ENCODE data around the gene CYP11A1.
"Not testable (repeated sequence)": the region's sequence is repeated elsewhere in the genome, so short reads cannot be mapped to it uniquely, and the experiment has no call there.

CYP11A1 gene

DNA sequence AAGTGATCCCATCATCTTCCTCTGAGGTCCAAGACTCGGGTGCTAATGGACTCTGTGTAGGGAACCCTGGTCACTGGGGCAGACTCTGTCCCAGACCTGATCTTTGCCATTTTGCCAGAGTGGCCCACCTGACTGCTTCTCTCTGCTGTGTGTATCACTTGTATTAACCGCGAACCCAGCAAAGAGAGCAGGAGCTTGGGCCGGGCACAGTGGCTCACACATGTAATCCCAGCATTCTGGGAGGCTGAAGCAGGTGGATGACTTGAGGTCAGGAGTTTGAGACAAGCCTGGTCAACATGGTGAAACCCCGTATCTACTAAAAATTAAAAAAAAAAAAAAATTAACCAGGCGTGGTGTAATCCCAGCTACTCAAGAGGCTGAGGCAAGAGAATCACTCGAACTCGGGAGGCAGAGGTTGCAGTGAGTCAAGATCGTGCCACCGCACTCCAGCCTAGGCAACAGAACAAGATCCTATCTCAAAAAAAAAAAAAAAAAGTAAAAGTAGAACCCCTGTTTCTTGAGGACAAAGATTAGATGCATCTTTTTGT, 32.9 kb upstream of the CYP11A1 start:
- DNase-seq: no peak

- no peak for DNase-seq
Measured at GRCh38 chr15:74399511-74400312, 32.3 kb upstream of the CYP11A1 start.

DNA sequence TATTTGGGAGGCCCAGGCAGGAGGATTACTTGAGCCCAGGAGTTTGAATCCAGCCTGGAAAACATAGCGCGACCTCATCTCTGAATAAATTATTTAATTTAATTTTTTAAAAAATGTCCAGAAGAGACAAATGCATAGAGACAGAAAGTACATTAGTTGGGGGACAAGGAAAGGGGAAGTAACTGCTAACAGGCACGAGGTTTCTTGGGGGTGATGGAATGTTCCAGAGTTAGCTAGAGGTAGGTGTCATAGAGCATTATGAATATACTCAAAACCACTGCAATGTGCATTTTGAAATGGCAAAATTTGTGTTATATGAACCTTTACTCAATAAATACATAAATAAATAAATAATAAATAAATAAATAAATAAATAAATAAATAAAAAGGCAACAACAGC, 31.7 kb upstream of the CYP11A1 start:
- DNase-seq: no peak

- DNase-seq: no peak
Measured at GRCh38 chr15:74398183-74398582, 30.7 kb upstream of the CYP11A1 start.

GRCh38 chr15:74397239-74398068, 30.0 kb upstream of the CYP11A1 start:
- DNase-seq: no peak

- DNase-seq: no peak
Measured at GRCh38 chr15:74396445-74397238, 29.2 kb upstream of the CYP11A1 start.

DNA sequence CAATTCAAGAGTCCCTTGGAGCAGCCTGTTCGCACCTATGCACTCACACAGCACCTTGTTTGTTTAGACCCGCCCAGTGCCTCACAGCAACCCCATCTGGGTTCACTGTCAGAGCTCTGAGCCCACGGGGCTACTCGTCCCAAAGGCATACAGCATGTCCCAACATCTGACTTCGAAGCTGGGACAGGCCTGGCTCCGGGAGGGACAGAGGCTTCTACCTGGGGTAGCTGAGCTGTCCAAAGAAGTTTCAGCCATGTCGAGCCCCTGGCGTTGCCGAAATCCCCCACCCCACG, 28.6 kb upstream of the CYP11A1 start:
- DNase-seq: no peak

DNA sequence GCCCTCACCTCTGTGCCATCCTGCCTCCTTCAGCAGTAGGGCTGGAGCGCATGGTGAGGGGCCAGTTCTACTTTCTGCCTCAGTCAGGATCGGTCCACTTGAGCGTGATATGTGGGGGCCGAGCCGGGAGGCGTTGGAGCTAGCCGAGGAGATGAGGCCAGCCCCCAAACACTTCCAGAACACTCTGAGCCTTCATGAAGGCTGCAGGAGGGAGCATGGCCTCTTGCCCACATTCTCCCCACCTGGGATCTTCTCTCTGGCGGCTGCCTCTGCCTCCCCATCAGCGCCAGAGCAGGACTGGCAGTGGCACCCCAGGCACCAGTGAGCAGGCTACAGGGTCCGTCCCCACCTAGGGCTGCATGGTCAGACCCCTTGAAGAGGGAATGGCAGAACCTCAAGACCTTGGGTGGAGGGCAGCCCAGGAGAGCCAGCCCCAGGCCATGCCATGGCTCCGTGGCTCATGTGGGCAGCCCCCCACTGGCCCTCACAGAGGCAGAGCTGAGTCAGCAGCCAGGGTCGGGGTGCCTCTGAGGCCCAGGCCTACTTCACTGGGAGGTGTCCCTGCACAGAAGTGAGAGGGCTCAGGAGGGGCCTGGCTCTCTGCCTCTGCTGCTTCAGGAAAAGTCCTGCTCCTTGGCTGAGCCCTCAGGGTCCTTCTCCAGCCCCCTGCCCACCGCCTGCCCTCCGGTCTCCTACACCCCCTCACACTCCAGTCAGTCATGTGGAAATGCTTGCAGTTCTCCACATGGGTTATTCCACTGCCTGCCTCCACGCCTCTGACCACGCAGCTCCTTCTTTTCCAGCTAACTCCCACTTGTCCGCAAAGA, 28.1 kb upstream of the CYP11A1 start:
- no peak for DNase-seq

DNA sequence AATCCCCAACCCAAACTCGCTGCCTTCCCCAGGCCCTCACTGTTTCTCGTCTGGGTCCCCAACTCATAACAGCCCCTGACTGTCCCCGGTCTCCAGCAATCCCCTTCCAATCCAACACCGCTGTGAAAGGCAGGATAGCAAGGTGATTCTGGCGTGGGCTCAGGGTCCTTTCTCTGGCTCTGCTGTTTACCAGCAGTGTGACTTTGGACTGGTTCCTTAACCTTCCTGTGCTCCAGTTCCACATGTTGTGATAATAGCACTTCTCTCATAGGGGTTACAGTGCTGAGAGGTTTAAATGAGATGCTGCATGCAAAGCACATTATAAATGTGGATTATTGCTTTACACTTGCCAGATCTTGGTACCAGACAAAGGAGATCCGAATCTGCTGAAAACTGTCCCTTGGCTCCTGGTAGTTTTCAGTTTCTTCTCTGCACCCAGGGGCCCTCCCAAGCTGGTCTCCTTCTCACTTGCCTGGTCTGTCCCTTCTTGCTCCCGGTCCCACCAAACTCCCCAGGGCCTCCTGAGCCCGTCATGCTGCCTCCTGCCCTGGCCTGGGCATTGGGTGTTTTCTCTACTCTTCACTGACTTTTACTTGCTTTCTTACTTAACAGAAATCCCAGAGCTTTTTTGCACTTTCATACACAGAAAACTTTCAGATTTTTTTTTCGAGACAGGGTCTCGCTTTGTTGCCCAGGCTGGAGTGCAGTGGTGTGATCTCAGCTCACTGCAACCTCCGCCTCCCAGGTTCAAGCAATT, 26.8 kb upstream of the CYP11A1 start:
- no peak for DNase-seq

DNA sequence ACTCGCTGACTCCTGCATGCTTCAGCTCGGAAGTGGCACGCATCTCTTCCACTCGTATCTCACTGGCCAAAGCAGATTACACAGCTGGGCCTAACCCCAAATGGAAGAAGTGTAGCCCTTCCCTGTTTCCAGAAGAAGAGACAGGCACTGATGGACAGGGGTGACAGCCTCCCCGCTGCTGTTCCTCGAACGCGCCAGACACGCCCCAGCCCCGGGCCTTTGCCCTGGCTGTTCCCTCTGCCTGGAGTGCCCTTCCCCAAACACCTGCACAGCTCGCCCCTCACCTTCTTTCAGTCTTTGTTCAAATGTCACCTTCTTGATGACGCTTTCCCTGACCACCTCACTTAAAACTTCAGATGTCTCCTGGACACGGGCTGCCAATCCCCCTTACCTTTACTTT, 26.0 kb upstream of the CYP11A1 start:
- no peak for DNase-seq

DNA sequence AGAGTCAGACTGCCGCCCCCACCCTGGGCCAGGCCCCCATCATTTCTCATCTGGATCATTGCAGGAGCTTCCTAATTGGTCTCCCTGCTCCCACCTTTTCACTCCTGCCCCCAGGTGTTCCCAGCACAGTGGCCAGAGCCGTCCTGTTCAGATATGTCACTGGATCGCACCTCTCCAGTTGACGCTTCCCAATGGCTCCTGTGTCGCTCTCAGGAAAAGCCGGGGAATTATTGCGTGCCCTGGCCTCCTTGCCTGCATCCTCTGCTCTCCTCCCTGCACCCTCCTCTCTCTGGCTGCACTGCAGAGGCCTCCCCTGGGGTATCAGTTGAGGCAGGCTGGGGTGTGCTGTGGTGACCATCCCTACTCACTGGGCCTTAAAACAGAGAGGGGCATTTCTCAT, 25.5 kb upstream of the CYP11A1 start:
- DNase-seq: no peak

DNA sequence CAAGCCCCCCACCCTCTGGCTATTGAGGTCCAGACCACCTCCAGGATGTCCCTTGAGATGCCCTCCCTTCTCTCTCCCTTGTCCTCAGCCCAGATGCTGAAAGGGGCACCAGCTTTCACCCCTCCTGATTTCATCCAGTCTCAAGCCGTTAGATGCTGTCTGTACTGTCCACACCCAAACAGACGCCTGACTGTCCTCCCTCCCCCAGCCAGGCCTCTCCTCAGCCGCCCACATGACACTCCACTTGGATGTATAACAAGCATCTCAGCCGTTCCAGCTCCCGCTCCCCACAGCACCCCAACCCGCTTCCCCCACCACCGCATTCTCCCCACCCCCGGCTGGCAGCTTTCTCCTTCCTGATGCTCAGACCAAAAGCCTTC, 25.0 kb upstream of the CYP11A1 start:
- no peak for DNase-seq

DNA sequence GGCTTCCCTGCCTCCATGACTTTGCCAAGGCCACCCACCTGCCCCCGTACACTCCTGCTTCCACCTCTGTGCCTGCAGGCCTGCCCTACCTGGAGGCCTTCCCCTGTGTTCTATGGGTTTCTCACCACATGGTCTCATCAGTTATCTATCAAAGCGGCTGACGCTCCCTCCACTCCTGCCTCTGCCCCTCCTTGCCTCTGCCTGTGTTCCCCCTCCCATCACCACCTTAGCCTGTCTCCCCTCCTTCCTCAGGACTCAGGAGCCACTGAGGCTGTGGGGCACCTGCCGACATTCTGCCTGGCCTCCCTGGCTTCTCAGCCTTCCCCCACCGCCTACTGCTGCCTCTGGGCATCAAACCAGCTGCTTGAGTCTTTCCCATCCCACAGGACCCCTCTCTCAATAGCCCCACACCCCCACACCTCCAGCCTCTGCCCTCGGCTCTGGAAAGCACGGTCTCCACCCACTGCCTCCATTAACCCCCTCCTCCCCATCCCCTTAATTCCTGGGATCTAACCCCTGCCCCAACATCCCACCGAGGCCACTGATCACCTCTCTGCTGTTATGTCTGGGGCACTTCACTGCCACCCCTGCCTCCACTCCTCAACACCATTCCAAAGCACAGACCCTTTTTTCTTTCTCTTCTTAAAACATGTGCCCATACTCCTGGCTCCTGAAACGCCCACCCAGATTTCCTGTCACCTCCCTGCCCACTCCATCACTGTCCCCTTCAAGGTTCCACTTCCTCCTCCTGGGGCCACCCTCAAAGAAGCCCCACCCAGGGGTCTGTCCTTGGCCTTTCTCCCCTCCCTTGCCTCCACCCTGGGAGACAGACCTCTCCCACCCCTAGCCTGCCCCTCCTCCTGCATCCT, 24.4 kb upstream of the CYP11A1 start:
- DNase-seq: no peak

GRCh38 chr15:74390647-74391288, 23.3 kb upstream of the CYP11A1 start:
- no peak for DNase-seq

GRCh38 chr15:74390049-74390646, 22.7 kb upstream of the CYP11A1 start:
- not testable (repeated sequence) for DNase-seq

GRCh38 chr15:74389241-74390048, 22.0 kb upstream of the CYP11A1 start:
- no peak for DNase-seq

DNA sequence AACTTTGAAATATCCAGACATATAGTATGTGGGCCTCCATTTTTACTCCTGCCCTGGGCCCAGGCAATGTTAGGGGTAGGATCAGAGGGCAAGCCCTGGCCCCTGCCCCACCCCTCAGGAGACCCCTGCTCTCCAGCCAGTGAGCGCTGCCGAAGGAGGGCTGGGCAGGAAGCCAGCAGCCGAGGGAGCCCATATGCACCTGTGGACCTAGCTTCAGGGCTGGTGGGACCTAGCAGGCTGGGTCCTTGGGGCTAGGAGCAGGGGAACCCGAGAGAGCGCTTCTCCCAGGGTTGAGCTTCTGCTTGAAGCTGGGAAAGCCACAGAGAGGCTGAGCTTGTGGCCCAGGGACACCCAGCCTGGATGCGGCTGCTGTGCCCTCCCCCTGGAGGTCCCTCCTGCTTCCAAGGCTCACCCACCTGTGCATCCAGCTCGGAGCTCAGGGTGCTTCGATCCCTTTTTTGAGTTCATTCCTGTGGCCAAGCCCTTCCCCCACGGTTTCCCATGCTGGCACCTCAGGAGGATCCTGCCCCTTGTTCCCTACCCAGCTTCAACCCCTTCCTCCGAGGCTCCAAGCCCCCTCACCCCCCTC, 21.0 kb upstream of the CYP11A1 start:
- no peak for DNase-seq

- DNase-seq: no peak
Measured at GRCh38 chr15:74387621-74388362, 20.3 kb upstream of the CYP11A1 start.
